ENCODE data around the gene UBASH3B.

UBASH3B gene

DNA sequence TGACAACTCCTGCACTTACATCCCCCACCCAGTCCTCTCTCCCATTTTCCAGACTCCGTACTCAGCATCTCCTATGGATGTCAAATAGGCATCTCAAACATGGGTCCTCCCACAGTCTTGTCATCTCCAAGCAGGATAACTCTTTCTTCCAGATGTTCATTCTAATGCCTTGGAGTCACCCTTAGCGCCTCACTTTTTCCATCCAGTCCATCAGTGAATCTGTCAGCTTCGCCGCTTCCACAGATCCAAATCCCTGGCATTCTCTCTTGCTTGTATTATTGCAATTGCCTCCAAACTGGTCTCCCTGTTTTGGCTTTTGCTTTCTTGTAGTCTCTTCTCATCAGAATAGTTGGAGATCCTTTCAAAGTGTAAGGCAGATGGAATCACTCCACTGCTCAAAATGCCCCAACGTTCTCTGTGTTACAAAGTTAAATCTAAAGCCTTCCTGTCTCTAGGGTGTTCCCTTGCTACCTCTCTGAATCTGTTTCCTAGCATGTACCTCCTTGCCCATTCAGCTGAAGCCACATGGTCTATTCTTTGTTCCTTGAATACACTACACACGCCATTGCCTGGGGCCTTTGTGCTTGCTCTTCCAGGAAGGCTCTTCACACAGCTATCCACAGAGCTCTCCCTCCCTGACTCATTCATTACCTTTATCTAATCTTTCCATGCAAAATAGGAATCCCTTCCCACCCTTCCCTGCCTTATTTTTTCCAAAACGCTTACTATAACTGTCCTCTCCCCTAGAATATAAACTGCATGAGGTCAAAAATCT is 64.8 kb downstream of the UBASH3B start:
- no peak overlapping the region for H3K4me3 ChIP-seq (ENCODE audit: low read depth, low read length)
- H3K4me1 ChIP-seq: no peaks in the 10 kb centered on the region
- peaks cover 16% of the 10 kb centered on the region for H3K27me3 ChIP-seq
- no peaks in the 10 kb centered on the region for H3K9me3 ChIP-seq
- TF ChIP-seq, protein P1, sequence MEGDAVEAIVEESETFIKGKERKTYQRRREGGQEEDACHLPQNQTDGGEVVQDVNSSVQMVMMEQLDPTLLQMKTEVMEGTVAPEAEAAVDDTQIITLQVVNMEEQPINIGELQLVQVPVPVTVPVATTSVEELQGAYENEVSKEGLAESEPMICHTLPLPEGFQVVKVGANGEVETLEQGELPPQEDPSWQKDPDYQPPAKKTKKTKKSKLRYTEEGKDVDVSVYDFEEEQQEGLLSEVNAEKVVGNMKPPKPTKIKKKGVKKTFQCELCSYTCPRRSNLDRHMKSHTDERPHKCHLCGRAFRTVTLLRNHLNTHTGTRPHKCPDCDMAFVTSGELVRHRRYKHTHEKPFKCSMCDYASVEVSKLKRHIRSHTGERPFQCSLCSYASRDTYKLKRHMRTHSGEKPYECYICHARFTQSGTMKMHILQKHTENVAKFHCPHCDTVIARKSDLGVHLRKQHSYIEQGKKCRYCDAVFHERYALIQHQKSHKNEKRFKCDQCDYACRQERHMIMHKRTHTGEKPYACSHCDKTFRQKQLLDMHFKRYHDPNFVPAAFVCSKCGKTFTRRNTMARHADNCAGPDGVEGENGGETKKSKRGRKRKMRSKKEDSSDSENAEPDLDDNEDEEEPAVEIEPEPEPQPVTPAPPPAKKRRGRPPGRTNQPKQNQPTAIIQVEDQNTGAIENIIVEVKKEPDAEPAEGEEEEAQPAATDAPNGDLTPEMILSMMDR (IDR thresholded peaks at IDR 0.05; ENCODE audit: low read depth, low read length): no peak
- no peak for DNase-seq
- H3K36me3 ChIP-seq: no peaks in the 10 kb centered on the region

GRCh38 chr11:122721201-122721963 is 65.9 kb downstream of the UBASH3B start:
- TF ChIP-seq, protein P1 (IDR thresholded peaks at IDR 0.05; ENCODE audit: low read depth, low read length): no peak

DNA sequence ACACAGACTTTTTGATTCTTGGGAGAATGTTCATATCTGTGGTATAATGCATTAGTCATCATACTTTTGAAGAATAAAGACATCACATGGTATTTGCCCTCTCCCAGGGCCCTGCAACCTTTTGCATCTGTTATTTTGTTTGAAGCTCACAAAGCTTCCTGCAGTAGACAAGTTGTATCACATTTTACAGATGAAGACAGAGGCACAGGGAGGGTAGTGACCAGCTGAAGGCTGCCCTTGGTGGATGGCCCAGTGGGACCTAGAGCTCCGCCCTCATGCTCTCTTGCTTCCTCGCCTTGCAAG is 66.4 kb downstream of the UBASH3B start:
- Histone ChIP-seq H3K27me3 (peaks cover 7% of the 10 kb centered on the region), H3K4me3 (ENCODE audit: low read depth, low read length) (no peak overlapping the region), H3K4me1 (no peaks in the 10 kb centered on the region), H3K36me3 (no peaks in the 10 kb centered on the region), H3K9me3 (no peaks in the 10 kb centered on the region)
- TF ChIP-seq, protein P1 (IDR thresholded peaks at IDR 0.05; ENCODE audit: low read depth, low read length): no peak
- no peak for DNase-seq

More at GRCh38 chr11:122721201-122721963, 65.9 kb downstream of the UBASH3B start:
- Histone ChIP-seq H3K27me3 (peaks cover 12% of the 10 kb centered on the region), H3K9me3 (no peaks in the 10 kb centered on the region), H3K36me3 (no peaks in the 10 kb centered on the region), H3K4me3 (ENCODE audit: low read depth, low read length) (no peak overlapping the region), H3K4me1 (no peaks in the 10 kb centered on the region)
- no peak for DNase-seq

DNA sequence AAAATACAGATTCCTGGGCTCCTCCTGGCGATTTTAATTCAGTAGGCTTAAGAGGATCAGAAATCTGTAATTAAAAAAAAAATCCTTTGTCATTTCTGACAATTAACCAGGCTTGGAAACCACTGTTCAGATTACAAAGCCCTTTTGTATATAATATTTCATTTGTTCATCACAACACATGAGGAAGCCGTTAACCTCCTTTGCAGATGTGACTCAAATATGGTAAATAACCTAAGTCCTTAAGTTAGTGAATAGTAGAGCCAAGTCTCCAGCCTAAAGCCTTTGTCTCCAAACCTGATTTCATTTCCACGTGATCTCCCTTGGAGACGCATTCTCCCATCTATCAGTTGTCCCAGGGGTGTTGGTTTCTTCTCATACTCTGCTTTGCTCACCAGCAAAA is 67.6 kb downstream of the UBASH3B start:
- H3K4me3 ChIP-seq (ENCODE audit: low read depth, low read length): no peak overlapping the region
- TF ChIP-seq, protein P1 (IDR thresholded peaks at IDR 0.05; ENCODE audit: low read depth, low read length): no peak

GRCh38 chr11:122723576-122723975 is 68.1 kb downstream of the UBASH3B start:
- Histone ChIP-seq H3K9me3 (no peaks in the 10 kb centered on the region), H3K36me3 (no peaks in the 10 kb centered on the region), H3K4me1 (no peaks in the 10 kb centered on the region), H3K4me3 (ENCODE audit: low read depth, low read length) (no peak overlapping the region), H3K27me3 (peaks cover 7% of the 10 kb centered on the region; the same call in 1 of the 2 replicates)
- TF ChIP-seq, protein P1 (IDR thresholded peaks at IDR 0.05; ENCODE audit: low read depth, low read length): no peak
- DNase-seq: no peak

More for the DNA sequence above, 67.6 kb downstream of the UBASH3B start:
- peaks cover 7% of the 10 kb centered on the region; the same call in 1 of the 2 replicates for H3K27me3 ChIP-seq
- H3K36me3 ChIP-seq: no peaks in the 10 kb centered on the region
- H3K9me3 ChIP-seq: no peaks in the 10 kb centered on the region
- no peaks in the 10 kb centered on the region for H3K4me1 ChIP-seq
- no peak for DNase-seq

GRCh38 chr11:122724520-122724919 is 69.0 kb downstream of the UBASH3B start:
- H3K27me3 ChIP-seq: peaks cover 7% of the 10 kb centered on the region; the same call in 1 of the 2 replicates
- TF ChIP-seq, protein P1 (IDR thresholded peaks at IDR 0.05; ENCODE audit: low read depth, low read length): no peak
- no peak for DNase-seq
- no peaks in the 10 kb centered on the region for H3K9me3 ChIP-seq
- no peak overlapping the region for H3K4me3 ChIP-seq (ENCODE audit: low read depth, low read length)
- H3K4me1 ChIP-seq: no peaks in the 10 kb centered on the region
- H3K36me3 ChIP-seq: no peaks in the 10 kb centered on the region

Data from BE2C (cell line).